Naive B cell (primary cell): ENCODE results near the gene FUS. TPM values are rescaled to one million over a fixed set of nuclear protein-coding genes. Genes with fewer than 3 reads are reported as not detected.

ENCODE experiments used
- ATAC-seq, 2 donors: fragments of 150-1000 bp; cut with Tn5 transposase; 2 replicates each; pipeline ENCODE4 v1.10.0; 2021; ENCODE audit warnings: low read depth in 2 of 2, mild to moderate bottlenecking in 2 of 2, moderate library complexity in 2 of 2
- DNase-seq: peaks from one replicate; pipeline ENCODE4 v3.0.0; 2022
- H3K27ac Mint-ChIP-seq, 6 donors: one replicate each; pipeline ENCODE4 v1.8.0; 2020 to 2022; ENCODE audit warnings: mild to moderate bottlenecking in 6 of 6, mixed read lengths in 6 of 6, moderate library complexity in 5 of 6, inconsistent platforms in 2 of 6
- H3K27me3 Mint-ChIP-seq, 3 donors: one replicate each; pipeline ENCODE4 v1.8.0; 2021 to 2022; ENCODE audit warnings: mixed read lengths in 3 of 3, mild to moderate bottlenecking in 1 of 3
- H3K36me3 Mint-ChIP-seq, 2 donors: one replicate each; pipeline ENCODE4 v1.8.0; 2020 to 2022; ENCODE audit warnings: mixed read lengths in 2 of 2, inconsistent platforms in 1 of 2, mild to moderate bottlenecking in 1 of 2
- H3K4me1 Mint-ChIP-seq, 3 donors: one replicate each; pipeline ENCODE4 v1.8.0; 2020 to 2022; ENCODE audit warnings: mixed read lengths in 3 of 3, inconsistent platforms in 1 of 3, mild to moderate bottlenecking in 1 of 3, moderate library complexity in 1 of 3
- H3K4me3 Mint-ChIP-seq, 8 donors: one replicate each; pipeline ENCODE4 v1.8.0; 2020 to 2022; ENCODE audit warnings: mild to moderate bottlenecking in 8 of 8, mixed read lengths in 8 of 8, moderate library complexity in 8 of 8, inconsistent platforms in 2 of 8
- H3K9me3 Mint-ChIP-seq, 7 donors: one replicate each; pipeline ENCODE4 v1.8.0; 2020 to 2022; ENCODE audit warnings: mixed read lengths in 7 of 7, mild to moderate bottlenecking in 5 of 7, inconsistent platforms in 2 of 7, moderate library complexity in 1 of 7
- polyA plus RNA-seq, 6 donors: library from polyadenylated mRNA; unstranded; fragments of 300-500 nt; fragmentation: Illumina TruSeq; gene quantifications; one replicate each; pipeline ENCODE4 v1.2.3, GENCODE V29; 2021; ENCODE audit warnings: low read depth in 6 of 6

FUS gene
- polyA plus RNA-seq, 6 donors from 2014 or later = 79.0 to 177 (median 145) TPM

GRCh38 chr16:31183432-31184428, 3.8 kb downstream of the FUS start:
- H3K27ac Mint-ChIP-seq = peak overlapping the region; percentile 34 to 99 (median 72)
- DNase-seq = no peak
- peaks cover 34 to 38% of the 10 kb centered on the region in 2 donors for H3K36me3 Mint-ChIP-seq
- H3K4me3 Mint-ChIP-seq = peak overlapping the region in 2 of 8 donors; percentile 77 to 97
- H3K9me3 Mint-ChIP-seq = peaks cover 0 to 1% (median 0%) of the 10 kb centered on the region in 7 donors
- peaks cover 48 to 53% (median 52%) of the 10 kb centered on the region in 3 donors for H3K4me1 Mint-ChIP-seq
- no peak for ATAC-seq
- H3K27me3 Mint-ChIP-seq = no peaks in the 10 kb centered on the region

DNA sequence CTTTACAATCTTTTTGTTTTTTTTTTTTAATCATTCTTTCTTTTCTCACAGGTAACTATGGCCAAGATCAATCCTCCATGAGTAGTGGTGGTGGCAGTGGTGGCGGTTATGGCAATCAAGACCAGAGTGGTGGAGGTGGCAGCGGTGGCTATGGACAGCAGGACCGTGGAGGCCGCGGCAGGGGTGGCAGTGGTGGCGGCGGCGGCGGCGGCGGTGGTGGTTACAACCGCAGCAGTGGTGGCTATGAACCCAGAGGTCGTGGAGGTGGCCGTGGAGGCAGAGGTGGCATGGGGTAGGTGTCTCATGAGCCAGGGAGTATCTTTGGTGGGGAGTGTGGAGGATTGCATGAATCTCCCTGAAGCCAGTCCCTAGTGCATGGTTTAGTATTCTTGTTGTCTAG, 4.9 kb downstream of the FUS start:
- H3K4me3 Mint-ChIP-seq = peak overlapping the region in 1 of 8 donors; percentile 66
- H3K9me3 Mint-ChIP-seq = peaks cover 0 to 1% (median 0%) of the 10 kb centered on the region in 7 donors
- no peaks in the 10 kb centered on the region for H3K27me3 Mint-ChIP-seq
- H3K36me3 Mint-ChIP-seq = peaks cover 46 to 50% of the 10 kb centered on the region in 2 donors
- peak overlapping the region in 3 of 6 donors; percentile 31 to 80 (median 70) for H3K27ac Mint-ChIP-seq
- DNase-seq = no peak
- H3K4me1 Mint-ChIP-seq = peaks cover 52 to 54% (median 53%) of the 10 kb centered on the region in 3 donors
- ATAC-seq = no peak

GRCh38 chr16:31185339-31185738, 5.4 kb downstream of the FUS start:
- Mint-ChIP-seq H3K9me3 (peaks cover 0 to 1% (median 0%) of the 10 kb centered on the region in 7 donors), H3K36me3 (peaks cover 50 to 54% of the 10 kb centered on the region in 2 donors), H3K4me1 (peaks cover 53 to 58% (median 54%) of the 10 kb centered on the region in 3 donors), H3K27me3 (no peaks in the 10 kb centered on the region), H3K27ac (peak overlapping the region in 1 of 6 donors; percentile 71), H3K4me3 (peak overlapping the region in 1 of 8 donors; percentile 66)
- ATAC-seq = no peak
- no peak for DNase-seq

- H3K27me3 Mint-ChIP-seq = no peaks in the 10 kb centered on the region
- peak overlapping the region in 1 of 8 donors; percentile 12 for H3K4me3 Mint-ChIP-seq
- H3K4me1 Mint-ChIP-seq = peaks cover 55 to 57% (median 56%) of the 10 kb centered on the region in 3 donors
- DNase-seq = no peak
- H3K36me3 Mint-ChIP-seq = peaks cover 52 to 63% of the 10 kb centered on the region in 2 donors
- H3K9me3 Mint-ChIP-seq = peaks cover 0 to under 1% (median 0%) of the 10 kb centered on the region in 7 donors
- H3K27ac Mint-ChIP-seq = peak overlapping the region in 3 of 6 donors; percentile 69 to 74 (median 71)
- no peak for ATAC-seq
Observed at GRCh38 chr16:31186176-31186575, 6.2 kb downstream of the FUS start.

GRCh38 chr16:31186930-31187807, 7.2 kb downstream of the FUS start:
- ATAC-seq (no peak), DNase-seq (no peak)
- Mint-ChIP-seq H3K36me3 (peaks cover 53 to 70% of the 10 kb centered on the region in 2 donors), H3K27me3 (no peaks in the 10 kb centered on the region), H3K4me3 (peak overlapping the region in 1 of 8 donors; percentile 20), H3K9me3 (no peaks in the 10 kb centered on the region), H3K27ac (peak overlapping the region in 4 of 6 donors; percentile 42 to 83 (median 60)), H3K4me1 (peaks cover 51 to 57% (median 56%) of the 10 kb centered on the region in 3 donors)

DNA sequence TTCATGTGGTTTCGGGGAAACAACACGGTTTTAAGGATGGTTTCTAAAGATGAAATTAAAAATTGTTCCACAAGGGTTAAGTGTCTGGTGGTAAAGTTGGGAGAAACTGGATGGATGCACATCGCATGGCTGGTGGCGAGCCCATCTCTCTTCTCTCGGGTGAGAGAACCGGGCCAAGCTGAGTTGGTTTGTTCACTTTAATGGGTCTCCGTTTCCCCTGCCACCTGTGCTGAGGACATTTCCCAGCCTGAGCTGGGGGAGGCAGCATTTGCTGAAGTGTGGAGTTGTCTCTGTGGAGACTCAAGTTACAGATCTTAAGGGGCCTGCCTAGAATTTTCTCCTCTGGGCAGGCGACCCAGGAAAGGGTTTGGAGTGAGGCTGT, 7.9 kb downstream of the FUS start:
- H3K27me3 Mint-ChIP-seq = no peaks in the 10 kb centered on the region
- H3K36me3 Mint-ChIP-seq = peaks cover 53 to 70% of the 10 kb centered on the region in 2 donors
- no peak for ATAC-seq
- H3K4me1 Mint-ChIP-seq = peaks cover 45 to 51% (median 50%) of the 10 kb centered on the region in 3 donors
- H3K4me3 Mint-ChIP-seq = no peak overlapping the region
- no peak for DNase-seq
- H3K9me3 Mint-ChIP-seq = no peaks in the 10 kb centered on the region
- H3K27ac Mint-ChIP-seq = peak overlapping the region in 2 of 6 donors; percentile 38 to 42

DNA sequence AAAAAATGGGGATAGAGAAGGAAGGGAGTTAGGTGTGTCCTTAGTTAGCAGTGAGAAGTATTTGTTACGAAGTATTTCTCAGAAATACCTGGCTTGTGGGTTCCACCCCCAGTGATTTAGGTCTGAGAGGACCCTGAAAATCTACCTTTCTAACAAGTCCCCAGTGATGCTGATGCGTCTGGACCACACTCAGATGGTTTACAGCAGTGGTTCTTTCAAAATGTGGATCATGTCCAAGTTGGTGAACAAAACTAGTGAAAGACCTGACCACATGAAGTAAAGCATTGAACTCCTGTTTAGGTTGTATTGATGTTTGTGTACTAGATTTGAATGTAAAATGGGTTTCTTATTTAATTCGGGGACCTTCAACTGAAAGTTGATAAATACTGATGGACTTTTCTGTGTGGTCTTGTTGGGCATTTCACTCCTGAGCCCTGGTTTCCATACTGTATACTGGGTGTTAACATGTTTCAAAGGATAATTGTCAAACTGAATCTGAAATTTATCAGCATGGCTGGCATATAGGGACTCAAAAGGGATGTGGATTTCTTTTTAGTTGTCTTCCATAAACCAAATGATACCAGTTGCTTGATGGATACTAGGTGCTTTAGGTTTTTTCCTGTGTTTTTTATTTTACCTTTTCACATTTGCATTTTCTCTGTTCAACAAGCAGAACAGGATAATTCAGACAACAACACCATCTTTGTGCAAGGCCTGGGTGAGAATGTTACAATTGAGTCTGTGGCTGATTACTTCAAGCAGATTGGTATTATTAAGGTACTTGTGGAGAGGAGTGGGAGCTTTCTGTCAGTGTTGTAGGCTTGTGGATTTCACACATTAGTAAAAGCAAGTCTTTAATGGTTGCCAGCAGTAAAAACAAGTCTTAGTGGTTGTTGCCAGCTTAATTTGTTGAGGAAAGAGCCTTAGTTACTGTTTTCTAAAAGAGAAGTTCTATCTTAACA, 8.8 kb downstream of the FUS start:
- Mint-ChIP-seq H3K4me1 (peaks cover 41 to 49% (median 45%) of the 10 kb centered on the region in 3 donors), H3K27me3 (no peaks in the 10 kb centered on the region), H3K36me3 (peaks cover 58 to 69% of the 10 kb centered on the region in 2 donors), H3K27ac (peak overlapping the region in 3 of 6 donors; percentile 42 to 86 (median 56)), H3K4me3 (peak overlapping the region in 1 of 8 donors; percentile 28), H3K9me3 (no peaks in the 10 kb centered on the region)
- ATAC-seq (no peak), DNase-seq (no peak)

DNA sequence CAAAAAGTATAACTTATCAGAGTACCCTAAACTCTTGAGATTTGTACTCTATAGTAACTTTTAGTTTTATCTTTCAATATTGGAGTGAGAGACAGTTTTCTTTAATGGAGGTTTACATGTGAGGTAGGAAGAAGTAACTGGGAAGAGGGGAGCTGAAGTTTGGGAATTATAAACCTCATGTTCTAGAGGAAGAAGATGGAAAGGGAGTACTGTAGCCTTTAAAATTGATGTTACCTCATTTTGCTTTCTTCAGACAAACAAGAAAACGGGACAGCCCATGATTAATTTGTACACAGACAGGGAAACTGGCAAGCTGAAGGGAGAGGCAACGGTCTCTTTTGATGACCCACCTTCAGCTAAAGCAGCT, 9.5 kb downstream of the FUS start:
- ATAC-seq (no peak), DNase-seq (no peak)
- Mint-ChIP-seq H3K27me3 (no peaks in the 10 kb centered on the region), H3K27ac (peak overlapping the region in 4 of 6 donors; percentile 12 to 89 (median 62)), H3K9me3 (no peaks in the 10 kb centered on the region), H3K4me1 (peaks cover 39 to 48% (median 42%) of the 10 kb centered on the region in 3 donors), H3K36me3 (peaks cover 62 to 65% of the 10 kb centered on the region in 2 donors), H3K4me3 (peak overlapping the region in 1 of 8 donors; percentile 71)

GRCh38 chr16:31190061-31190460, 10.1 kb downstream of the FUS start:
- Mint-ChIP-seq H3K9me3 (no peaks in the 10 kb centered on the region), H3K27ac (peak overlapping the region in 4 of 6 donors; percentile 29 to 89 (median 69))

GRCh38 chr16:31190818-31191444, 11.0 kb downstream of the FUS start:
- Mint-ChIP-seq H3K4me3 (no peak overlapping the region), H3K27ac (peak overlapping the region in 4 of 6 donors; percentile 9 to 86 (median 72)), H3K36me3 (peaks cover 53 to 54% of the 10 kb centered on the region in 2 donors), H3K27me3 (no peaks in the 10 kb centered on the region), H3K4me1 (peaks cover 39 to 42% (median 39%) of the 10 kb centered on the region in 3 donors), H3K9me3 (no peaks in the 10 kb centered on the region)
- ATAC-seq (no peak), DNase-seq (no peak)

More at GRCh38 chr16:31190061-31190460, 10.1 kb downstream of the FUS start:
- ATAC-seq (no peak), DNase-seq (no peak)
- H3K4me3 Mint-ChIP-seq = no peak overlapping the region
- peaks cover 57 to 62% of the 10 kb centered on the region in 2 donors for H3K36me3 Mint-ChIP-seq
- H3K4me1 Mint-ChIP-seq = peaks cover 39 to 44% (median 42%) of the 10 kb centered on the region in 3 donors
- no peaks in the 10 kb centered on the region for H3K27me3 Mint-ChIP-seq

GRCh38 chr16:31191697-31192428, 11.9 kb downstream of the FUS start:
- peak overlapping the region in 3 of 6 donors; percentile 8 to 86 (median 26) for H3K27ac Mint-ChIP-seq
- ATAC-seq = no peak
- peak overlapping the region in 3 of 8 donors; percentile 23 to 37 (median 30) for H3K4me3 Mint-ChIP-seq
- H3K36me3 Mint-ChIP-seq = peaks cover 45% of the 10 kb centered on the region in 2 donors
- no peak for DNase-seq
- H3K9me3 Mint-ChIP-seq = no peaks in the 10 kb centered on the region
- peaks cover 36 to 42% (median 39%) of the 10 kb centered on the region in 3 donors for H3K4me1 Mint-ChIP-seq
- no peaks in the 10 kb centered on the region for H3K27me3 Mint-ChIP-seq
